ENCODE results near the gene OR1F1.

OR1F1 gene

DNA sequence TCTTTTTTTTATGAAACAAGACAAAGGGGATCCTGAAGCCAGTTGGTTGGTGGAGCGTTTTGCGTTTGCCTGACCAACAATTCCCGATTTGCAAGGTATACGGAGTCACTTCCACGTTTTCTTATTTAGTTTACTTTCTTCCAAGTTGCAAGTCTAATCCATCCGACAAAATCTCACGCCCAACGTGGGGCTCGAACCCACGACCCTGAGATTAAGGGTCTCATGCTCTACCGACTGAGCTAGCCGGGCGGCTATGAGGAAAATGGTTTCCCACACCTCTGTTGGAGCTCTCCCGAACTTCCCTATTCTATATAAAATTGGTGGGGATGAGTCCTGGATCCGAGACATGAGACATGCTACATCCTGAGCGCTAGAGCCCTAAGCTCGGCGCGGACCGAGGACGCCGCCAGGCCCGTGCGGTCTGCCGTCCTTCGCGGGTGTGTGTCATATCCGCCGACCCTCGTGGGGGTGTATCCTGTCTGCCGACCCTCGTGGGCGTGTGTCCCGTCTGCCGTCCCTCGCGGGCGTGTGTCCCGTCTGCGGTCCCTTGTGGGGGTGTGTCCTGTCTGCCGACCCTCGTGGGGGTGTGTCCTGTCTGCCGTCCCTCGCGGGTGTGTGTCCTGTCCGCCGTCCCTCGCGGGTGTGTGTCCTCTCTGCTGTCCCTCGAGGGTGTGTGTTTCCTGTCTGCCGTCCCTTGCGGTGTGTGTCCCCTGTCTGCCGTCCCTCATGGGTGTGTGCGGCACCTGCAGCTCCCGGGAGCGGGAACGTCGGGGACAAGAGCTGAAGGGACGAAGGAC lies 30.6 kb upstream of the OR1F1 start:
- TF ChIP-seq, protein P1, sequence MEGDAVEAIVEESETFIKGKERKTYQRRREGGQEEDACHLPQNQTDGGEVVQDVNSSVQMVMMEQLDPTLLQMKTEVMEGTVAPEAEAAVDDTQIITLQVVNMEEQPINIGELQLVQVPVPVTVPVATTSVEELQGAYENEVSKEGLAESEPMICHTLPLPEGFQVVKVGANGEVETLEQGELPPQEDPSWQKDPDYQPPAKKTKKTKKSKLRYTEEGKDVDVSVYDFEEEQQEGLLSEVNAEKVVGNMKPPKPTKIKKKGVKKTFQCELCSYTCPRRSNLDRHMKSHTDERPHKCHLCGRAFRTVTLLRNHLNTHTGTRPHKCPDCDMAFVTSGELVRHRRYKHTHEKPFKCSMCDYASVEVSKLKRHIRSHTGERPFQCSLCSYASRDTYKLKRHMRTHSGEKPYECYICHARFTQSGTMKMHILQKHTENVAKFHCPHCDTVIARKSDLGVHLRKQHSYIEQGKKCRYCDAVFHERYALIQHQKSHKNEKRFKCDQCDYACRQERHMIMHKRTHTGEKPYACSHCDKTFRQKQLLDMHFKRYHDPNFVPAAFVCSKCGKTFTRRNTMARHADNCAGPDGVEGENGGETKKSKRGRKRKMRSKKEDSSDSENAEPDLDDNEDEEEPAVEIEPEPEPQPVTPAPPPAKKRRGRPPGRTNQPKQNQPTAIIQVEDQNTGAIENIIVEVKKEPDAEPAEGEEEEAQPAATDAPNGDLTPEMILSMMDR (conservative IDR thresholded peaks at IDR 0.05; ENCODE audit: control insufficient read depth, insufficient read depth, low read depth, low read length): no peak
- peak overlapping the region; percentile 73 for H3K4me3 ChIP-seq (ENCODE audit: control insufficient read depth, low read depth, low read length)
- DNase-seq (ENCODE audit: low read depth): peak; percentile 97

DNA sequence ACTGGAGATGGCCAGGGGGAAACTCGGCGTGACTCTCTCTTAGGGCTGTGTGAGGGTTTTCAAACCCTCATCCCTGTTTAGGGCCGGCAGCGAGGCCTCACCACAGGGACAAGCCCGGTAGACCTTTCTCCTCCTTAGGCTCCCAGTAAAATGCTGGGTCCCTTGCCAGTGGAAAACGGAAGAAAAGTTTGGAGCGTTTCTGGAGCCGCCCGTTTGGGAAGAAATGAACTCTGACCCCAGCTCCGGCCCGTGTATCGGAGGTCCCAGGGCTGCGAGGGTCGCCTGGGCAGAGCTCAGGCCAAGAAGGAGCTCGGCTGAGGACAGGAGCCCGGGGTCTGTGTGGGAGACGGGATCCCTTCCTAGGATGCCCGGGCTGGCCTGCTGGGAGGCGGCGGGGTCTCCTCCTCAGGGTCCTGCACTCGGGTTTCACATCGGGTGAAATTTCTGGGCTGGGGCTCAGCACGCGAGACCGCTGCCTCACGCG lies 29.9 kb upstream of the OR1F1 start:
- H3K4me3 ChIP-seq (ENCODE audit: control insufficient read depth, low read depth, low read length): peak overlapping the region; percentile 73
- TF ChIP-seq, protein P1 (conservative IDR thresholded peaks at IDR 0.05; ENCODE audit: control insufficient read depth, insufficient read depth, low read depth, low read length): no peak
- DNase-seq (ENCODE audit: low read depth): no peak

DNA sequence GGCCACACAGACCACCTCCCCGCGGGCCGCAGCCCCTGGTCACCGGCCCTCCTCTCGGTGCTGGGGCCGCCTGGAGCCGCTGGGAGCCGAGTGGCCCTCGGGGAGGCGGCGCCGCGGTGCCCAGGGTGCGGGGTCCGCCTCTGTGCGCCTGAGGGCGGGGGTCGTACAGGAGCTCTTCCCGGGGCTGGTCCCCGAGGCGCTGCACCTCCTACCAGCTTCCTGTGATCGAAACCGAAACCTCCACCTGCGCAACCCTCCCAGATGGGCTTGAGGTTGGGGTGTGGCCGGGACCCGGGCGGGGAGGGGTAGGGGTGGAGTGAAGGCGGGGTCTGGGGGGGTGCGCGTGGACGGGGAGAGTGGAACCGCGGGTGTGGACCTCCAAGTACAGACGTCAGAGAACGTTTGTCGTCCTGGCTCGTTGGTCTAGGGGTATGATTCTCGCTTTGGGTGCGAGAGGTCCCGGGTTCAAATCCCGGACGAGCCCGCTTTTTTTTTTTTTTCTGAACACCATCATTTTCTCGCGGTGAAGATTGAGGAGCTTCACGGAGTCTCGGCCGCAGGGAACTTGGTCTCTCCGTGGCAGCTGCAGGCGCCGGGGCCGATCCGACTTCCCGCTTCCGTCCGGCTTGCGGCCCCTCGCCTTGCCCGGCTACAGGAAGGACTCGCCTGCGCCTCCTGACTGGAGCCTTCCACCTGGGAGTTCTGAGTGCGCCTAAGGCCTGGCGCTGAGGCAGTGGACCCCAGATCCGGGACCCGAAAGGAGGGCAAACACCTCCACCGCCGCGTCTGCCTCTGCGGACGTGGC lies 29.3 kb upstream of the OR1F1 start:
- peak overlapping the region; percentile 73 for H3K4me3 ChIP-seq (ENCODE audit: control insufficient read depth, low read depth, low read length)
- peak; percentile 85 for DNase-seq (ENCODE audit: low read depth)
- TF ChIP-seq, protein P1 (conservative IDR thresholded peaks at IDR 0.05; ENCODE audit: control insufficient read depth, insufficient read depth, low read depth, low read length): no peak

DNA sequence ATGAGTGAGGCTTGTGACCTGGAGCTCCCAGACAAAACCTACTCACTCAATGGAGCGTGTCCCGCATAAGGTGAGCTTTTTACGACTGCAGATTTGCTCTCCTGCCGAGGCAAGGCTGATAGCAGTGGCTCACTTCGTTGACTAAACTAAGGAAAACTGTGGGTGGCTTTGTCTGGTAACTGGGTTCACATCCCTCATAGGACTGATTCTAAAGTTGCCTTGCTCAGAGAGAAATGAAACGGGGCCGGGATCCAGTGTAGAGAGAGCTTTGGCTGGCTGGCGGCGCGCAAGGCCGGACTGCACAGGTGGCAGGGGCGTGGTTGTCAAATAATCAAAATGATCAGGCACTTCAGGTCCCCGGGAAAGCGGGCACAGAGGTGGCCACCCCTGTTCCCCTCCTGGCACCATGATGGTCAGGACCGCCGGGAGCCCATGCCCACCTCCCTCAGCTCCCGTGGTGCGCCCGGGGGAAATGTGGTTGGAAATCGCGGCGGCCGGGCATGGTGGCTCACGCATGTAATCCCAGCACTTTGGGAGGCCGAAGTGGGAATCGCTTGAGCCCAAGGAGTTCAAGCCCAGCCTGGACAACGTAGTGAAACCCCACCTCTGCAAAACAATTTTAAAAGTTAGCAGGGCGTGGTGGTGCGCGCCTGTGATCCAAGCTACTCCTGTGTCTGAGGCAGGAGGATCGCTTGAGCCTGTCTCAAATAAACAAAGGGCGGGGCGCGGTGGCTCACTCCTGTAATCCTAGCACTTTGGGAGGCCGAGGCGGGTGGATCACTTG lies 26.6 kb upstream of the OR1F1 start:
- DNase-seq (ENCODE audit: low read depth): no peak
- TF ChIP-seq, protein P1 (conservative IDR thresholded peaks at IDR 0.05; ENCODE audit: control insufficient read depth, insufficient read depth, low read depth, low read length): no peak
- no peak overlapping the region for H3K4me3 ChIP-seq (ENCODE audit: control insufficient read depth, low read depth, low read length)

DNA sequence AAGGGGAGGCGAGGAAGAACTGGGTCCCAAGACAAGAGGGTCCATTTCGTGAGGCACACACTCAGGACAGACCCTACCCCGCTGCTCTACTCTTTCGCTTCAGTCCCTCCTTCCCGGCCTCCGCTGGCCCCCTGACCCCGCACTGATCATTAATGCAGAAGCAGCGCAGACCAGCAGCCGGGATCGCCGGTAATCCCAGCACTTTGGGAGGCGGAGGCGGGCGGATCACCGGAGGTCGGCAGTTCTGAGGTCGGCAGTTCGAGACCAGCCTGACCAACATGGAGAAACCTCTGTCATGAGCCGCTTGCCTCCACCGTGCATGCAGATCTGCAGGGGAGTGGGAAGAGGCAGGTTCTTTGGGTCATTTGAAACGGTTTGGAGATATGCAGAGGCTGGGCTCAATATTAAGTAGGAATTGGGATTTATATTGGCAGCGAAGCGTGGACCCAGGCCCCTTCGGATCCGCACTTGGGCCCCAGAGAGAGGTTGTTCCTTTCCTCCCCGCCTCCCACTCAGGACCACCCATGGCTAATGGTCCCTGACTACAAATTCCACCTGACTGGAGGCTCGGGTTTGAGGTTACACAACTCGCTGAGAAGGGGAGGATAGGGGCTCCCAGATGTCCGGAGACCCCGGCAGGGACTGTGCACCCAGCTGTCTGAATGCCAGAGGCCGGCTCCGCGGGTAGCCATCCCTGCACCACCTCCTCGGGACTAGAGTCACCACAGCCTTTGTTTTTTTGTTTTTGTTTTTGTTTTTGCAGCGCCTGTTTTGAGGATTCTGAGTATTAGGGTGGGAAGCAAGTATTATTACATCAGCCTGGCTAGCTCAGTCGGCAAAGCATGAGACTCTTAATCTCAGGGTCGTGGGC lies 23.6 kb upstream of the OR1F1 start:
- TF ChIP-seq, protein P1 (conservative IDR thresholded peaks at IDR 0.05; ENCODE audit: control insufficient read depth, insufficient read depth, low read depth, low read length): no peak
- H3K4me3 ChIP-seq (ENCODE audit: control insufficient read depth, low read depth, low read length): no peak overlapping the region
- DNase-seq (ENCODE audit: low read depth): no peak

All from fibroblast of mammary gland (primary cell).